Choroid plexus epithelial cell (primary cell): Measurements from ENCODE around the gene IZUMO2.
"Not testable (repeated sequence)": the region's sequence is repeated elsewhere in the genome, so short reads cannot be mapped to it uniquely, and the experiment has no call there.

Experiments used
- DNase-seq: peaks from one replicate; pipeline ENCODE4 v3.0.0-alpha.2; 2010; ENCODE audit warnings: low read depth
- H3K4me3 ChIP-seq: 2 replicates; pipeline ENCODE4 v1.5.1; 2011; ENCODE audit warnings: low read depth, mild to moderate bottlenecking, control low read depth, low read length, moderate library complexity
- CTCF ChIP-seq: conservative IDR thresholded peaks from 2 replicates; pipeline ENCODE4 v1.5.1; 2011; ENCODE audit warnings: low read depth, mild to moderate bottlenecking, control low read depth, inconsistent platforms, low read length, moderate library complexity

Gene IZUMO2

GRCh38 chr19:50159078-50159477 is 4.0 kb downstream of the IZUMO2 start:
- DNase-seq, result no peak
- TF ChIP-seq CTCF, result no peak
- no peak overlapping the region for H3K4me3 ChIP-seq

- TF ChIP-seq CTCF, result no peak
- DNase-seq, result no peak
- no peak overlapping the region for H3K4me3 ChIP-seq
Measured at GRCh38 chr19:50158577-50158976, 4.5 kb downstream of the IZUMO2 start.

- no peak overlapping the region for H3K4me3 ChIP-seq
- DNase-seq, result no peak
- TF ChIP-seq CTCF, result no peak
Measured at GRCh38 chr19:50155520-50156109, 7.5 kb downstream of the IZUMO2 start.

GRCh38 chr19:50154529-50154928 is 8.6 kb downstream of the IZUMO2 start:
- no peak for DNase-seq
- H3K4me3 ChIP-seq, result no peak overlapping the region
- TF ChIP-seq CTCF, result no peak

DNA sequence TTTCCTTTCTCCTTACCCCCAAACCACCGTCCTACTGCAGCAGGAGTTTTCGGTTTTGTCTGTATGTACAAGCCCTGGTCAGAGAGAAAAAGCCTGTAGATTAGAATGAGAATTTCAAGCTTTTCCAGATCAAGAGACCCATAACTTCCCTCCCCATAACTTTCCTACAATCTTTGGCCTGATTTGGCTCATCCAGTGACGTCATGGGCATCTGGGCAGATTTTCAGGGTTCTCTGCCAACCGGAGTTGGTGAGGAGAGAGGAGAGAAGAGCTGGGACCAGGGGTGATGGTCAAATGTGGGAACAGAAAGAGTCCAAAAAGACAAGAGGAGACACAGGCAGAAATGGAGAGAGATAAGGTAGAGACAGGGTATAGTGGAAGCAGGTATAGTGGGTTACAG is 10.5 kb downstream of the IZUMO2 start:
- no peak for DNase-seq
- no peak for TF ChIP-seq CTCF
- H3K4me3 ChIP-seq, result no peak overlapping the region

- DNase-seq, result no peak
- H3K4me3 ChIP-seq, result no peak overlapping the region
- no peak for TF ChIP-seq CTCF
Measured at GRCh38 chr19:50148528-50148927, 14.6 kb downstream of the IZUMO2 start.

DNA sequence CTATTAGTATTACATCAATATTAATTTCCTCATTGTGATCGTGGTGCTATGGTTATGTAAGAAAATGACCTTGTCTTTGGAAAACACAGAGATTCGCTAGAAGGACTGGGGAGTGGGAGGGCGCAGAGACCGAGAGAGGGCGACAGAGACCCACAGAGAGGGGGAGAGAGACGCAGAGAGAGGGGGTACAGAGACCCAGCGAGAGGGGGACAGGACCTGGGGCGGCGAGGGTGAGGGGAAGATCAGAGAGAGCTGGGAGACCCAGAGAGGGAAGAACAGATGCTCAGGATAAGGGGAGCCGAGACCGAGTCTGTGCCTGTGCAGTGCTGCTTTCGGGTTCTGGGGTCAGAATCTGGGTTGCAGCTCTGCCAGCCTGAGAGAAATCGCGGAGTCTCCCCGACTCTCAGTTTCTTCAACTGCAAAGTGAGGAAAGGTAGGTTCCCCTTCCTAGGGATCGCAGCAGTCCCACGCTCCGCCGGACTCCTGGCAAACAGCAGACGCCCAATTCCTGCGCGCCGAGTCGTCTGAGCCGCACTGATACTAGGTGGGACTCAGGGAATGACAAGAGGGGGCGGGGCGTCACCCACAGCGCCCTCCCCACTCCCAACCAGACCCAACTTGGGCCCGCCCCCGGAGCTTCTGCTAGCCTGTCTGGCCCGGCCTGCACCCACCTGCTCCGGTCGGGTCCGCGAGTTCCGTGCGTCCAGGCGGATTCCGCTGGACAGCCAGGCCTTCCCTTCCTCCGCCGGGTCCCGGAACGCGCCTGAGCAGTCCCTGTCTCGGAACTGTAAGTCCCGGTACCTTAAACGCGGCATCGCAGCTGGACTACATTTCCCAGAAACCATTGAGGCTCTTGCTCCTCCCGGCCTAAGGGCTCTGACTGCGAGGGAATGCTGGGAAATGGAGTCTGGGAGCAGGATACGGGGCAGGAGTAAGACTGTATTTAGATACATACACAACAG is 15.3 kb downstream of the IZUMO2 start:
- peak overlapping the region; percentile 51 for H3K4me3 ChIP-seq
- peak; percentile 76 for DNase-seq
- peak; percentile 24 for TF ChIP-seq CTCF

GRCh38 chr19:50141921-50142320 is 21.2 kb downstream of the IZUMO2 start:
- not testable (repeated sequence) for DNase-seq, H3K4me3 ChIP-seq

DNA sequence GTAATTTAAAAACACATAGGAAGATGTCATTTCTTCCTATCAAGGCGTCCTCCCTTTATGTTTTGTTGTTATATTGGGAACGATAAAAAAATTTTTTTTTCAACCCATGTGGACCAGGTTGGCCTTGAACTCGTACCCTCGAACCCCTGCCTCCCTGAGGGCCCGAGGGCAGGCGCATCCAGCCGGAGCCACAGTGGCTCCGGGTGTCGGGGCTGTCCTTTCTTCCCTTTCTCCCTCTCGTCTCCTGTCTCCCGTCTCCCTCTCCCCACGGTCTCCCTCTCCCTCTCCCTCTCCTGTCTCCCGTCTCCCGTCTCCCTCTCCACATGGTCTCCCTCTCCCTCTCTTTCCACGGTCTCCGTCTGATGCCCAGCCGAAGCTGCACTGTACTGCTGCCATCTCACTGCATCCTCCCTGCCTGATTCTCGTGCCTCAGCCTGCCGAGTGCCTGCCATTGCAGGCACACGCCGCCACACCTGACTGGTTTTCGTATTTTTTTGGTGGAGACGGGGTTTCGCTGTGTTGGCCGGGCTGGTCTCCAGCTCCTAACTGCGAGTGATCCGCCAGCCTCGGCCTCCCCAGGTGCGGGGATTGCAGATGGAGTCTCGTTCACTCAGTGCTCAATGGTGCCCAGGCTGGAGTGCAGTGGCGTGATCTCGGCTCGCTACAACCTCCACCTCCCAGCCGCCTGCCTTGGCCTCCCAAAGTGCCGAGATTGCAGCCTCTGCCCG is 22.8 kb downstream of the IZUMO2 start:
- H3K4me3 ChIP-seq, DNase-seq: not testable (repeated sequence)
